Mesodermal cell (in vitro differentiated cells): ENCODE measurements around the gene AP1G2.

ENCODE experiments used
- H3K27ac ChIP-seq: 2 replicates; pipeline ENCODE4 v1.7.0; 2013; ENCODE audit warnings: mild to moderate bottlenecking, low read depth, low read length, moderate library complexity; ENCODE audit not compliant: severe bottlenecking
- H3K36me3 ChIP-seq: 2 replicates; pipeline ENCODE4 v1.7.1; 2013; ENCODE audit warnings: mild to moderate bottlenecking, low read length, moderate library complexity; ENCODE audit not compliant: control insufficient read depth, insufficient read depth
- H3K4me1 ChIP-seq: one replicate; pipeline ENCODE4 v1.7.1; 2013; ENCODE audit warnings: mild to moderate bottlenecking, low read length; ENCODE audit not compliant: insufficient read depth, control insufficient read depth, poor library complexity, severe bottlenecking
- H3K4me3 ChIP-seq: 2 replicates; pipeline ENCODE4 v1.7.0; 2013; ENCODE audit warnings: low read length, control low read depth, mild to moderate bottlenecking; ENCODE audit not compliant: insufficient read depth, poor library complexity, severe bottlenecking; ENCODE audit errors: extremely low read depth
- H3K9me3 ChIP-seq: 2 replicates; pipeline ENCODE4 v1.7.1; 2013; ENCODE audit warnings: mild to moderate bottlenecking, low read length, moderate library complexity; ENCODE audit not compliant: control insufficient read depth
- WGBS, 2 experiments: methylation state at CpG; one replicate each; pipeline ENCODE4 v1.1.5; 2013; ENCODE audit warnings: missing lambda C conversion rate in 2 of 2; ENCODE audit not compliant: insufficient coverage in 2 of 2; 5-methylcytosine and 5-hydroxymethylcytosine counted together

The AP1G2 gene

DNA sequence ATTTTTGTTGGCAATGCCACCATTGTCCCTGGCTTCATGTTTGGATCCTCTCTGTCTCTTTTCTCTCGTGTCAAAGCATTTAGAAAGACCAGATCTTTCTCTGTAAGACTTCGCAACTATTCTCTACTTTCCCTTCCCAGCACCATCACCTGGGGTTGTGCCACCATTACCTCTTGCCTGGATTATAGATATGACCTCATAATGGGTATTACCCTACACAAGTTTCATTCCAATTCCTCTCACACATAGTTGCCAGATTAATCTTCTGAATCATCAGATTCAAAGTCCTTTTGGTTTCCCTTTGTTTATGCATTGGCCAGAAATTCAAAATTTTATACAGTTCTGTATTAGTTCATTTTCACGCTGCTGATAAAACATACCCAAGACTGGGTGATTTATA, 41.4 kb upstream of the AP1G2 start:
- Histone ChIP-seq H3K27ac (no peak overlapping the region), H3K9me3 (no peaks in the 10 kb centered on the region), H3K4me3 (no peak overlapping the region), H3K4me1 (no peaks in the 10 kb centered on the region), H3K36me3 (no peaks in the 10 kb centered on the region)
- 40 to 93% methylated on average over 1 to 3 of the region's 3 CpGs for WGBS, 2 experiments

DNA sequence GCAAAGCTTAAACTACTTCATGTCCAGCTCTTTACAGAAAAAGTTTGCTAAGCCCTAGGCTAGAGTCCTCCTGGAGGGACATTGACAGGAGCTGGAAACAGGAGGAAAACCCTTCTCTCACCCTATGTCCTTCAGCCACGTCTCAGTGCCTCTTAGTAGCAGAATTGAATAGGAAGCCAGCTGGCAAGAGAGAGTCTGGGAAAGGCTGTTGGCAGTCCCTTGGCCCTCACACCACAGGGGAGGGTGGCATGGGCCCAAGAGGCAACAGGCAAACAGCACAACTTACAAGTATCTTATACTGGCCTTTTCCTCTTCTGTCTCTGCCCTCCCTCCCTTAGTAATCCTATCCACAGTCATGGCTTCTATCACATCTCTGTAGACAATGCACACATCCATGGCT, 40.9 kb upstream of the AP1G2 start:
- Histone ChIP-seq H3K4me3 (no peak overlapping the region), H3K9me3 (no peaks in the 10 kb centered on the region), H3K27ac (no peak overlapping the region), H3K4me1 (no peaks in the 10 kb centered on the region), H3K36me3 (no peaks in the 10 kb centered on the region)
- no CpG with 5 or more reads among the region's 1 CpG for WGBS, 2 experiments

DNA sequence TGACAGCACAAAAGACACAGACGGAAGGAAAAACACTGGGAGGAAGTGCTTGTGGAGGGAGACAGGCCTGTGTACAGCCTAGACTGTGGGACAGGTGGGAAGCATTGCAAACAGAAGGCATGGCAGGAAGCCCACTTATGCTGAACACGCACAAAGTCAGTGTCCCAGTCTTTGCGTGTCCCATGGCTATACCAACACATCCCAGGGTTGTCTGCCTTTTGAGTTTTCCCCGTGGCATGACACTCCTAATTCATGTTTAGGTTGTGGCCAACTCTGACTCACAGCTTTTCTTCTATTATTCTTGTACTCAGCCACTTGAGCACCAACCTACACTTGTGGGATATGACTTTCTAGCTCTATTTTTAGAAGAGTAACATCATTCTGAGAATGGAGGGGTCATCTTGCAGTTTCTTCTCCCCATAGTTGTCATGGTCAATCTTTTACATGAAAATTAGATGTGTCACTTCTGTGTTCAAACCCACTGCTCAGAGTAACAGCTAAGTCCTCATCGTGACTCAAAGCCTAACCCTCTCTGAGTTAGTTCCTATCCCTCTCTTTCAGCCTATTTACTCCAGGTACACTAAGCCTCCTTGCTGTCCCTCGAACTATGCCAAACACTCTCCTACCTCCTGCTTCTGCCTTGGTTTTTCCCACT, 38.5 kb upstream of the AP1G2 start:
- Histone ChIP-seq H3K9me3 (no peaks in the 10 kb centered on the region), H3K36me3 (no peaks in the 10 kb centered on the region), H3K4me3 (no peak overlapping the region), H3K27ac (no peak overlapping the region), H3K4me1 (peaks cover 3% of the 10 kb centered on the region)
- WGBS, 2 experiments: 67 to 90% methylated on average over 6 of the region's 6 CpGs

DNA sequence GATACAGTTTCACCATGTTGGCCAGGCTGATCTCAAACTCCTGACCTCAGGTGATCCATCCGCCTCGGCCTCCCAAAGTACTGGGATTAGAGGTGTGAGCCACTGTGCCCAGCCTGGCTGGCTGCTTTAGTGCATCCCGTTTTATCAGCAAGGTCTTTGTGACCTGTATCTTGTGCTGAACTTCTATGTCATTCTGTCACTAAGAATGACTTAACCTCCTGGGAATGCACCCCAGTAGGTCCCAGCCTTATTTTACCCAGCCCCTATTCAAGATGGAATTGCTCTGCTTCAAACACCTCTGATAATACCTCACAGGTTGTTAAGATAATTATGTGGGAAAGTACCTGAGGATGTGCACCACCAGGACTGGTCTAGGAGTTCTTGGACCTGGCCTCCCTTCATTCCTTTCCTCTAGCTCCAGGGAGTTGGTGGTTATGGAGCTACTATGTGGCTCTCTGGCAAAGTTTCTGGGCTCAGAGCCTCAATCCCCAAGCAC, 37.1 kb upstream of the AP1G2 start:
- Histone ChIP-seq H3K4me1 (peaks cover 3% of the 10 kb centered on the region), H3K4me3 (no peak overlapping the region), H3K36me3 (no peaks in the 10 kb centered on the region), H3K9me3 (no peaks in the 10 kb centered on the region), H3K27ac (no peak overlapping the region)
- WGBS, 2 experiments: 73 to 81% methylated on average over 3 of the region's 3 CpGs

DNA sequence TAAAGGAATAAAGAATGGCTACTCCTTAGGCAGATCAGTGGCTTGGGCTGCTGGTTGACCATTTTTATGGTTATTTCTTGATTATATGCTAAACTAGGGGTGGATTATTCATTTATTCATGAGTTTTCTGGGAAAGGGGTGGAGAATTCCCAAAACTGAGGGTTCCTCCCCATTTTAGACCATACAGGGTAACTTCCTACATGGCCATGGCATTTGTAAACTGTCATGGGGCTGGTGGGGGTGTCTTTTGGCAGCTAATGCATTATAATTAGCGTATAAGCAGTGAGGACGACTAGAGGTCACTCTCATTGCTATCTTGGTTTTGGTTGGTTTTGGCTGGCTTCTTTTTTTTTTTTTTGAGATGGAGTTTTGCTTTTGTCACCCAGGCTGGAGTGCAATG, 36.6 kb upstream of the AP1G2 start:
- H3K27ac ChIP-seq: no peak overlapping the region
- no peak overlapping the region for H3K4me3 ChIP-seq
- no peaks in the 10 kb centered on the region for H3K9me3 ChIP-seq
- 80 to 90% methylated on average over 2 of the region's 2 CpGs for WGBS, 2 experiments
- H3K36me3 ChIP-seq: no peaks in the 10 kb centered on the region
- peaks cover 3% of the 10 kb centered on the region for H3K4me1 ChIP-seq

DNA sequence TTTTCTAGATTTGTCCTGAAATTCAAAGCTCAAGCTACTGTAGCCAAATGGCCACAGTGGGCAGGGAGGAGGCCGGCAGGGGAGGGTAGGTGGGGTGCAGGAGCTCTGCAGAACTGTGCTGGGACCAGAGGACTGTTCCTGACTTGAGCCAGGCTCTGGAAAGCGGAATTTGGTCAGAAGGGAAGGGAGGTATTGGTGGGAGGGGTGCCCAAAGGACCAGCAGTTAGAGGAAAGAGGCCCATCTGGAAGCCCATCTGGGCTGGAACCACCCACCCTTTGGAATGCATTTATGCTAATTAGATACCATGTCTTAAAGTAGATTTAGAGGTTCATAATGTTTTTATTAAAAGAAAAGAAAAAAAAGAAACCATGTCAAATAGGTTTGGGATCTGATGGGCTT, 35.5 kb upstream of the AP1G2 start:
- no peak overlapping the region for H3K4me3 ChIP-seq
- H3K9me3 ChIP-seq: no peaks in the 10 kb centered on the region
- H3K4me1 ChIP-seq: peaks cover 3% of the 10 kb centered on the region
- H3K27ac ChIP-seq: no peak overlapping the region
- H3K36me3 ChIP-seq: no peaks in the 10 kb centered on the region
- 83 to 96% methylated on average over 2 of the region's 2 CpGs for WGBS, 2 experiments

DNA sequence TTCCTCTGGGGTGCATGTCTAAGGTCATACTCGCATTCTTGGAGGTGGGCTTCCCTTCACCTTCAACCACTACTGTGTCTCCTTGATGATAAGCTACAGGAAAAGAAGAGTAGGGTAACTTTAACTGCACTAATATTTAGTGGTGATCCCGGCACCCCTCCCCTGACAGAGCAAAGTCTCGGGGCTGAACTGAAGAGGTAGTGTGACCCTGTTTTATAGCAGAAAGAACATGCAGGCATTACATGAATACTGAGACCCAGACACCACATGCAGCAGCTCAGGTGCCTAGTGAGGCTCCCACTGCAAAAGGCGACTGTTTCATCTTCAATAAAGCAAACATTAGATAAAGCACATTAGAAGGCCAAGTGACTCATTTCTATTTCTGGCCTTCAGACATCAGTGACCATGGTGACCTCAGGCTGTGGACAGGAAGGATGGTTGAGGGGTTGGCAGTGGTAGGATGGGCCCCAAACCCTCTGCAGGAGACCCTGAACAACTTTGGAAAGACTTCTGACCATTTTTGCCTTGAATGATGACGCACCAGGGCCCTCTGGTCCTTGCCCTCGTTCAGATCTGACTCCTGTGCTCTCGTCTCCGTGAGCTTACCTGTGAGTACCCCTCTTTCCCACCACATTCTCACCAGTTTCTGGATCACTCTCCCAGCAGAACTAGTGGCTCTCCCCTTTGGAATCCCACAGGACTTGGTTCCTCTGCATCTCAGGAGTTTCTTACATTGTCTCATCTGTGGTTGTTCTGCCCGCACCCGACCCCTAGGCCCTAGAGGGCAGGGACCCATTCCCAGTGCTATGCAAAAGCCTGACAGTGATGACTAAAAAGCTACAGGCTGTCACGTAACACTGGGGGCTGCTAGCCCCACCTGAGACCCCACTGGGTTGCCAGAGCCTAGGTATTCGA, 34.8 kb upstream of the AP1G2 start:
- Histone ChIP-seq H3K27ac (no peak overlapping the region), H3K4me3 (no peak overlapping the region)
- WGBS, 2 experiments: 93% methylated on average over 11 of the region's 12 CpGs

DNA sequence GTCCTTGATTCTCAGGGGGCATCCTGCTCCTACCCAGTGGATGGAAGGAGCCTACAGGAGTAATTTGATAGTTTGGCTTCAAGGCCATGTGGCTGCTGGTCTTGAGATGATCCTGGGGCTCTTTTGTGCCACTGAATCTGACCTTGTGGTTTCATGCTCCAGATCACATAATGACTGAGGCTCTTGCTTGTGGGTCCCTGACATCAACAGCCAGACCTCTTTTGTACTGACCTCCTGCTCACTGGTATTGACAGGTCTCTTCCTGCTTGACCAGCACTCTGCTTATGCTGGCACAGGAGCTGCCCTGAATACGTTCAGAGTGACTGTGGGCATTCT, 34.2 kb upstream of the AP1G2 start:
- Histone ChIP-seq H3K36me3 (no peaks in the 10 kb centered on the region), H3K4me3 (no peak overlapping the region), H3K27ac (no peak overlapping the region), H3K9me3 (no peaks in the 10 kb centered on the region), H3K4me1 (peaks cover 3% of the 10 kb centered on the region)
- WGBS, 2 experiments: 90 to 100% methylated on average over 1 of the region's 1 CpG

More for the DNA sequence above, 34.8 kb upstream of the AP1G2 start:
- Histone ChIP-seq H3K4me1 (peaks cover 3% of the 10 kb centered on the region), H3K9me3 (no peaks in the 10 kb centered on the region), H3K36me3 (no peaks in the 10 kb centered on the region)

DNA sequence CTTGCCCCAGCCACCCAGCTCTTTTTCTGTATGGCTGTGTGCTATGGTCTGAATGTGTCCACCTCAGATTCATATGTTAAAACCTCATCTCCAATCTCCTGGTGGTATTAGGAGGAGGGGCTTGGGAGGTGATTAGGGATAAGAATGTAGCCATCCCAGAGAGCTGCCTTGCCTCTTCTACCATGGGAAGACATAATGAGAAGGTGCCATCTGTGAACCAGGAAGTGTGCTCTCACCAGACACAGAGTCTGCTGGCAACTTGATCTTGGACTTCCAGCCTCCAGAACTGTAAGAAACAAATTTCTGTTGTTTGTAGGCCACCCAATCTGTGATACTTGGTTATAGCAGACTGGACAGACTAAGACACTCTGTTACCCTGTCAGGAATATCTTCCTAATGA, 33.8 kb upstream of the AP1G2 start:
- H3K4me3 ChIP-seq: no peak overlapping the region
- no peaks in the 10 kb centered on the region for H3K36me3 ChIP-seq
- peaks cover 3% of the 10 kb centered on the region for H3K4me1 ChIP-seq
- H3K27ac ChIP-seq: no peak overlapping the region
- no peaks in the 10 kb centered on the region for H3K9me3 ChIP-seq

DNA sequence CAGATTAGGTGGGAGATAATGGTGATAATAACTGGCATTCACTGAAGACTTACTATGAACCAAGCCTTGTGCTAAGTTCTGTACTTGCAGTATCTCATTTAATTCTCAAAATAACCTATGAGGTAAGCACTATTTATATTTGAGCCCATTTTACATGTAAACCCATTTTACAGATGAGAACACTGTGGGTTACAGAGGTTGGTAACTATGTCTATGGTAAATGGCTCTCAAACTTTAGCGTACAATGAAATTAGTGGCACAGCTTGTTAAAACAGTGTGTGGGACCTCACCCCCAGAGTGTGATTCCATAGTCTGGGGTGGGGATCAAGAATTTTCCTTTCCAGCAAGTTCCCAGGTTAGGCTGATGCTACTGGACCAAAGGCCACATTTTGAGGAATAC, 33.2 kb upstream of the AP1G2 start:
- Histone ChIP-seq H3K36me3 (no peaks in the 10 kb centered on the region), H3K4me3 (no peak overlapping the region), H3K4me1 (peaks cover 3% of the 10 kb centered on the region), H3K27ac (no peak overlapping the region), H3K9me3 (no peaks in the 10 kb centered on the region)
- WGBS, 2 experiments: no CpG with 5 or more reads among the region's 1 CpG

DNA sequence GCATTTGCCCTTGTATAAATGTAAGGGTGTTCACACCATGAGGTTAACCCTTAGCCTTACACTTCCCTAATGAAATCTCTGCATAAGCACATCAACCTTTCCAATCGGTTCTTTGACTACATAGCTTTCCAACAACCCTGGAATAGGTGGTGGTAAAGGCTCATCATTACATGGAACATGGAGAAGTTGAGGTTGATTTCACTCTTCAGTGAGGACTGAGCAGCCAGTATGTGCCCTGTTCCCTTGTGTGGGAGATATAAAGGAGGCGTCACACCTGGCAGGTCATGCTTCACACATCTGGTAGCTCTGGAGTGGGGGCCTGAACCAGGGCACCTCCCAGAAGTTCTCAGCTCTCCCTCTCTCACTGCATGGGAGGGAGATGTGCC, 32.7 kb upstream of the AP1G2 start:
- no peaks in the 10 kb centered on the region for H3K36me3 ChIP-seq
- WGBS, 2 experiments: 67 to 100% methylated on average over 1 of the region's 2 CpGs
- H3K9me3 ChIP-seq: no peaks in the 10 kb centered on the region
- H3K27ac ChIP-seq: no peak overlapping the region
- no peak overlapping the region for H3K4me3 ChIP-seq
- peaks cover 3% of the 10 kb centered on the region for H3K4me1 ChIP-seq
